Left cardiac atrium (tissue), 4 donors: ENCODE measurements around the gene PPP1R27. TPM values are rescaled to one million over a fixed set of nuclear protein-coding genes. Genes with fewer than 3 reads are reported as not detected.

ENCODE experiments used
- ATAC-seq, 2 donors: fragments of 200-7000 bp; cut with Tn5 transposase; one replicate each; pipeline ENCODE4 v1.9.1; 2020; ENCODE audit warnings: mild to moderate bottlenecking in 2 of 2, moderate library complexity in 2 of 2
- DNase-seq: peaks from one replicate; pipeline ENCODE4 v3.0.0-alpha.2; 2020
- intact Hi-C, 2 donors: fragments of 100-400 bp; cut with DNase I; formaldehyde crosslinking; loops; one replicate each; pipeline versions ENCODE4 v1.14.1 to v1.15.1; 2022 to 2023
- total RNA-seq, 2 donors: library from RNA; stranded (reverse); fragmentation: NEBNext Ultra II Directional; extraction: Animal tissue kit (Norgen Biotek cat#: 25700); gene quantifications; one replicate each; pipeline ENCODE4 v1.2.1, GENCODE V29; 2021
- donor health status: DM: no; HTN: yes; CAD: no.
- donor health status: DM: no; HTN: yes; CAD: no; lungs with severe emphysema.
- donor health status: DM: yes; HTN: yes; CAD: no.
- donor health status: Dilated cardiomyopathy.

The PPP1R27 gene
- total RNA-seq, 2 donors from 2014 or later, result not detected

GRCh38 chr17:81863833-81864768 is 29.3 kb upstream of the PPP1R27 start:
- intact Hi-C loops, result no loop called here
- no peak for ATAC-seq
- DNase-seq, result no peak

GRCh38 chr17:81863123-81863675 is 28.3 kb upstream of the PPP1R27 start:
- DNase-seq (no peak), ATAC-seq (no peak)
- intact Hi-C loops, result no loop called here

GRCh38 chr17:81860756-81861568 is 26.1 kb upstream of the PPP1R27 start:
- intact Hi-C loops, result no loop called here
- DNase-seq, result peak; percentile 99
- peak; percentile 94 to 96 for ATAC-seq

GRCh38 chr17:81859906-81860755 is 25.3 kb upstream of the PPP1R27 start, which contains the start of gene P4HB:
Gene P4HB (minus strand): TSS chr17:81860535. CDS start chr17:81860471, 64 bp downstream.
- no peak for ATAC-seq
- intact Hi-C loops, result no loop called here
- no peak for DNase-seq

GRCh38 chr17:81858967-81859905 is 24.4 kb upstream of the PPP1R27 start:
- DNase-seq, result no peak
- no peak for ATAC-seq
- intact Hi-C loops, result no loop called here

GRCh38 chr17:81858170-81858966 is 23.5 kb upstream of the PPP1R27 start:
- DNase-seq (no peak), ATAC-seq (no peak)
- intact Hi-C loops, result no loop called here

- ATAC-seq (peak in 1 of 2 donors; percentile 4), DNase-seq (peak; percentile 28)
- intact Hi-C loops, result no loop called here
Measured at GRCh38 chr17:81854974-81855774, 20.3 kb upstream of the PPP1R27 start.

GRCh38 chr17:81852237-81852636 is 17.4 kb upstream of the PPP1R27 start:
- ATAC-seq (no peak), DNase-seq (no peak)
- intact Hi-C loops, result no loop called here

GRCh38 chr17:81851423-81851822 is 16.6 kb upstream of the PPP1R27 start:
- ATAC-seq (no peak), DNase-seq (no peak)
- intact Hi-C loops, result no loop called here

- no peak for ATAC-seq
- DNase-seq, result no peak
- intact Hi-C loops, result no loop called here
Measured at GRCh38 chr17:81849457-81849856, 14.6 kb upstream of the PPP1R27 start.

- DNase-seq, result no peak
- no peak for ATAC-seq
- intact Hi-C loops, result no loop called here
Measured at GRCh38 chr17:81846743-81847689, 12.2 kb upstream of the PPP1R27 start.

- no peak for ATAC-seq
- intact Hi-C loops, result no loop called here
- DNase-seq, result no peak
Measured at GRCh38 chr17:81845881-81846742, 11.3 kb upstream of the PPP1R27 start.

GRCh38 chr17:81845361-81845760 is 10.5 kb upstream of the PPP1R27 start:
- ATAC-seq (no peak), DNase-seq (no peak)
- intact Hi-C loops, result no loop called here

- ATAC-seq, result no peak
- intact Hi-C loops, result no loop called here
- DNase-seq, result no peak
Measured at GRCh38 chr17:81844887-81845286, 10.0 kb upstream of the PPP1R27 start.
